ENCODE data around the gene PRX.
"Not testable (repeated sequence)": the region's sequence is repeated elsewhere in the genome, so short reads cannot be mapped to it uniquely, and the experiment has no call there.

PRX gene

GRCh38 chr19:40414542-40415535, 1.7 kb upstream of the PRX start:
- no peak for DNase-seq (ENCODE audit: low spot score)

- DNase-seq (ENCODE audit: low spot score), result no peak
Measured at GRCh38 chr19:40412866-40413265, 312 bp downstream of the PRX start.

- no peak for DNase-seq (ENCODE audit: low spot score)
Measured at GRCh38 chr19:40411958-40412499, 1.1 kb downstream of the PRX start.

- no peak for DNase-seq (ENCODE audit: low spot score)
Measured at GRCh38 chr19:40411125-40411842, 1.9 kb downstream of the PRX start.

GRCh38 chr19:40410030-40410389, 3.2 kb downstream of the PRX start:
- DNase-seq (ENCODE audit: low spot score), result no peak

GRCh38 chr19:40408598-40408925, 4.6 kb downstream of the PRX start:
- not testable (repeated sequence) for DNase-seq (ENCODE audit: low spot score)

- DNase-seq (ENCODE audit: low spot score), result no peak
Measured at GRCh38 chr19:40407714-40408597, 5.2 kb downstream of the PRX start.

- DNase-seq (ENCODE audit: low spot score), result peak; percentile 93
Measured at GRCh38 chr19:40403262-40403984, 9.8 kb downstream of the PRX start.

- DNase-seq (ENCODE audit: low spot score), result no peak
Measured at GRCh38 chr19:40400559-40400958, 12.6 kb downstream of the PRX start.

- peak; percentile 70 for DNase-seq (ENCODE audit: low spot score)
Measured at GRCh38 chr19:40398417-40399131, 14.6 kb downstream of the PRX start.

GRCh38 chr19:40397568-40397906, 15.6 kb downstream of the PRX start:
- DNase-seq (ENCODE audit: low spot score), result no peak

GRCh38 chr19:40396886-40397567, 16.2 kb downstream of the PRX start:
- no peak for DNase-seq (ENCODE audit: low spot score)

GRCh38 chr19:40395956-40396355, 17.2 kb downstream of the PRX start:
- DNase-seq (ENCODE audit: low spot score), result no peak

GRCh38 chr19:40394816-40395210, 18.4 kb downstream of the PRX start:
- DNase-seq (ENCODE audit: low spot score), result no peak

GRCh38 chr19:40393894-40394815, 19.0 kb downstream of the PRX start:
- DNase-seq (ENCODE audit: low spot score), result no peak

- no peak for DNase-seq (ENCODE audit: low spot score)
Measured at GRCh38 chr19:40392894-40393517, 20.2 kb downstream of the PRX start.

GRCh38 chr19:40392123-40392522, 21.1 kb downstream of the PRX start:
- no peak for DNase-seq (ENCODE audit: low spot score)

- DNase-seq (ENCODE audit: low spot score), result no peak
Measured at GRCh38 chr19:40390084-40390742, 23.0 kb downstream of the PRX start, which contains the start of gene HIPK4. TSS of gene HIPK4 (minus strand) at chr19:40390181. CDS start at chr19:40389902, 279 bp downstream.

Data from COLO829 (cell line).